ENCODE measurements around the gene PROSER1. TPM values are rescaled to one million over a fixed set of nuclear protein-coding genes. Genes with fewer than 3 reads are reported as not detected.

Gene PROSER1
- total RNA-seq, 2 experiments from 2014 or later, result 64.8 to 75.4 TPM

- intact Hi-C loops (cut with DNase I, micrococcal nuclease), result no loop called here
- H3K27ac Mint-ChIP-seq, result no peak overlapping the region
Measured at GRCh38 chr13:39048806-39049205, 10.9 kb upstream of the PROSER1 start.

GRCh38 chr13:39047560-39047959 is 9.7 kb upstream of the PROSER1 start:
- POLR2A ChIA-PET, result no interaction called here
- no peak for DNase-seq
- no peak overlapping the region for H3K27ac Mint-ChIP-seq

More at GRCh38 chr13:39048806-39049205, 10.9 kb upstream of the PROSER1 start:
- Mint-ChIP-seq H3K9me3 (ENCODE audit: low read depth) (no peaks in the 10 kb centered on the region), H3K4me1 (peaks cover 7% of the 10 kb centered on the region), H3K4me3 (no peak overlapping the region), H3K36me3 (ENCODE audit: low read depth) (peaks cover 10% of the 10 kb centered on the region), H3K27me3 (no peaks in the 10 kb centered on the region)
- ATAC-seq, result no peak
- CTCF ChIA-PET, result interaction anchor here (0.6 to 2.3 kb wide), 6 partner anchors 37 to 567 kb away, joined by 3 to 13 read pairs (median 4); no protein-coding TSS in a partner anchor
- POLR2A ChIA-PET, result no interaction called here
- DNase-seq, result no peak

GRCh38 chr13:39044536-39044935 is 6.6 kb upstream of the PROSER1 start:
- Mint-ChIP-seq H3K4me3 (no peak overlapping the region), H3K27ac (no peak overlapping the region), H3K27me3 (no peaks in the 10 kb centered on the region), H3K9me3 (ENCODE audit: low read depth) (no peaks in the 10 kb centered on the region), H3K36me3 (ENCODE audit: low read depth) (peaks cover 17% of the 10 kb centered on the region), H3K4me1 (peaks cover 21% of the 10 kb centered on the region)
- DNase-seq (no peak), ATAC-seq (no peak)
- intact Hi-C loops (cut with DNase I, micrococcal nuclease), result no loop called here
- POLR2A ChIA-PET, result no interaction called here
- CTCF ChIA-PET, result no interaction called here

More at GRCh38 chr13:39047560-39047959, 9.7 kb upstream of the PROSER1 start:
- no peak for ATAC-seq
- Mint-ChIP-seq H3K4me3 (no peak overlapping the region), H3K4me1 (peaks cover 7% of the 10 kb centered on the region), H3K9me3 (ENCODE audit: low read depth) (no peaks in the 10 kb centered on the region), H3K36me3 (ENCODE audit: low read depth) (peaks cover 10% of the 10 kb centered on the region), H3K27me3 (no peaks in the 10 kb centered on the region)
- CTCF ChIA-PET, result interaction anchor here (0.7 to 2.3 kb wide), 4 partner anchors 9 to 565 kb away, joined by 3 to 13 read pairs (median 3); no protein-coding TSS in a partner anchor
- intact Hi-C loops (cut with DNase I, micrococcal nuclease), result no loop called here

- intact Hi-C loops (cut with DNase I, micrococcal nuclease), result no loop called here
- ATAC-seq (no peak), DNase-seq (no peak)
- Mint-ChIP-seq H3K27me3 (no peaks in the 10 kb centered on the region), H3K36me3 (ENCODE audit: low read depth) (peaks cover 16% of the 10 kb centered on the region), H3K27ac (peak overlapping the region; percentile 42), H3K9me3 (ENCODE audit: low read depth) (no peaks in the 10 kb centered on the region), H3K4me3 (peak overlapping the region; percentile 98), H3K4me1 (peaks cover 33% of the 10 kb centered on the region)
- POLR2A ChIA-PET, result no interaction called here
- CTCF ChIA-PET, result interaction anchor here (1.0 kb wide), 2 partner anchors 11 to 576 kb away, joined by 4 to 6 read pairs; no protein-coding TSS in a partner anchor
Measured at GRCh38 chr13:39040206-39040605, 2.3 kb upstream of the PROSER1 start.

- Mint-ChIP-seq H3K9me3 (ENCODE audit: low read depth) (no peaks in the 10 kb centered on the region), H3K4me3 (peak overlapping the region; percentile 98), H3K36me3 (ENCODE audit: low read depth) (peaks cover 14% of the 10 kb centered on the region), H3K27me3 (no peaks in the 10 kb centered on the region), H3K4me1 (peaks cover 36% of the 10 kb centered on the region), H3K27ac (peak overlapping the region; percentile 97)
- intact Hi-C loops (cut with DNase I, micrococcal nuclease), result loop anchor here (2.0 to 10.0 kb wide), 5 partner anchors 58 to 1736 kb away; partner anchors contain the start of genes LHFPL6 (in 2 of the 2), COG6 (in 1 of the 2) and MRPS31 (in 1 of the 2)
- ChIA-PET POLR2A (interaction anchor here (2.1 kb wide), 1 partner anchor 57 kb away, joined by 7 read pairs; no protein-coding TSS in a partner anchor), CTCF (interaction anchor here (0.8 to 1.1 kb wide), 2 partner anchors 12 to 173 kb away, joined by 3 to 4 read pairs; no protein-coding TSS in a partner anchor)
- DNase-seq, result no peak
- no peak for ATAC-seq
Measured at GRCh38 chr13:39039041-39039440, 1.2 kb upstream of the PROSER1 start.

GRCh38 chr13:39038569-39039030 is 711 bp upstream of the PROSER1 start:
- ChIA-PET POLR2A (interaction anchor here (1.2 to 2.1 kb wide), 2 partner anchors 10 to 57 kb away, joined by 6 to 7 read pairs; no protein-coding TSS in a partner anchor), CTCF (interaction anchor here (0.8 to 1.9 kb wide), 4 partner anchors 11 to 573 kb away, joined by 3 to 7 read pairs (median 4); no protein-coding TSS in a partner anchor)
- Mint-ChIP-seq H3K4me3 (peak overlapping the region; percentile 98), H3K27me3 (no peaks in the 10 kb centered on the region), H3K36me3 (ENCODE audit: low read depth) (peaks cover 14% of the 10 kb centered on the region), H3K27ac (peak overlapping the region; percentile 97), H3K4me1 (peaks cover 41% of the 10 kb centered on the region), H3K9me3 (ENCODE audit: low read depth) (no peaks in the 10 kb centered on the region)
- intact Hi-C loops (cut with DNase I, micrococcal nuclease), result loop anchor here (1.0 to 10.0 kb wide), 8 partner anchors 57 to 1736 kb away; partner anchors contain the start of genes LHFPL6 (in 2 of the 2), COG6 (in 1 of the 2), MRPS31 (in 1 of the 2) and UFM1 (in 1 of the 2)
- peak; percentile 82 for DNase-seq
- peak; percentile 72 for ATAC-seq

GRCh38 chr13:39037410-39037879 is 444 bp downstream of the PROSER1 start:
- intact Hi-C loops (cut with DNase I, micrococcal nuclease), result loop anchor here (2.0 to 10.0 kb wide), 4 partner anchors 60 to 1979 kb away; partner anchors contain the start of genes LHFPL6 (in 1 of the 2), MRPS31 (in 1 of the 2) and SUPT20H (in 1 of the 2)
- H3K4me1 Mint-ChIP-seq, result peaks cover 47% of the 10 kb centered on the region
- peak; percentile 21 for ATAC-seq
- DNase-seq, result no peak
- no peaks in the 10 kb centered on the region for H3K9me3 Mint-ChIP-seq (ENCODE audit: low read depth)
- H3K4me3 Mint-ChIP-seq, result peak overlapping the region; percentile 98
- peaks cover 14% of the 10 kb centered on the region for H3K36me3 Mint-ChIP-seq (ENCODE audit: low read depth)
- POLR2A ChIA-PET, result interaction anchor here (0.5 to 2.1 kb wide), 4 partner anchors 9 to 95 kb away, joined by 3 to 7 read pairs (median 6); no protein-coding TSS in a partner anchor
- CTCF ChIA-PET, result interaction anchor here (0.6 to 1.9 kb wide), 6 partner anchors 9 to 584 kb away, joined by 3 to 7 read pairs (median 4); no protein-coding TSS in a partner anchor
- H3K27ac Mint-ChIP-seq, result peak overlapping the region; percentile 97
- H3K27me3 Mint-ChIP-seq, result no peaks in the 10 kb centered on the region

GRCh38 chr13:39036212-39036611 is 1.7 kb downstream of the PROSER1 start:
- H3K27ac Mint-ChIP-seq, result peak overlapping the region; percentile 93
- ChIA-PET POLR2A (interaction anchor here (0.7 kb wide), 1 partner anchor 237 kb away, joined by 4 read pairs; no protein-coding TSS in a partner anchor), CTCF (interaction anchor here (0.7 to 1.9 kb wide), 3 partner anchors 10 to 106 kb away, joined by 3 to 4 read pairs (median 4); no protein-coding TSS in a partner anchor)
- H3K27me3 Mint-ChIP-seq, result no peaks in the 10 kb centered on the region
- H3K9me3 Mint-ChIP-seq (ENCODE audit: low read depth), result no peaks in the 10 kb centered on the region
- H3K4me3 Mint-ChIP-seq, result peak overlapping the region; percentile 98
- peaks cover 53% of the 10 kb centered on the region for H3K4me1 Mint-ChIP-seq
- intact Hi-C loops (cut with DNase I, micrococcal nuclease), result loop anchor here (2.0 to 10.0 kb wide), 4 partner anchors 61 to 1977 kb away; partner anchors contain the start of genes LHFPL6 (in 1 of the 2), MRPS31 (in 1 of the 2) and SUPT20H (in 1 of the 2)
- DNase-seq, result peak; percentile 46
- no peak for ATAC-seq
- H3K36me3 Mint-ChIP-seq (ENCODE audit: low read depth), result peaks cover 18% of the 10 kb centered on the region

GRCh38 chr13:39035799-39036198 is 2.1 kb downstream of the PROSER1 start:
- Mint-ChIP-seq H3K9me3 (ENCODE audit: low read depth) (no peaks in the 10 kb centered on the region), H3K4me1 (peaks cover 51% of the 10 kb centered on the region), H3K36me3 (ENCODE audit: low read depth) (peaks cover 16% of the 10 kb centered on the region), H3K27ac (peak overlapping the region; percentile 93), H3K27me3 (no peaks in the 10 kb centered on the region), H3K4me3 (peak overlapping the region; percentile 98)
- ChIA-PET POLR2A (interaction anchor here (0.7 kb wide), 1 partner anchor 238 kb away, joined by 4 read pairs; no protein-coding TSS in a partner anchor), CTCF (interaction anchor here (0.6 to 0.8 kb wide), 2 partner anchors 13 to 624 kb away, joined by 4 read pairs; no protein-coding TSS in a partner anchor)
- DNase-seq (no peak), ATAC-seq (no peak)
- intact Hi-C loops (cut with DNase I, micrococcal nuclease), result loop anchor here (2.0 to 10.0 kb wide), 4 partner anchors 62 to 1977 kb away; partner anchors contain the start of genes LHFPL6 (in 1 of the 2), MRPS31 (in 1 of the 2) and SUPT20H (in 1 of the 2)

GRCh38 chr13:39035204-39035603 is 2.7 kb downstream of the PROSER1 start:
- ATAC-seq, result no peak
- ChIA-PET CTCF (interaction anchor here (0.6 kb wide), 1 partner anchor 623 kb away, joined by 4 read pairs; no protein-coding TSS in a partner anchor), POLR2A (no interaction called here)
- Mint-ChIP-seq H3K27me3 (no peaks in the 10 kb centered on the region), H3K36me3 (ENCODE audit: low read depth) (peaks cover 11% of the 10 kb centered on the region), H3K4me1 (peaks cover 45% of the 10 kb centered on the region), H3K9me3 (ENCODE audit: low read depth) (no peaks in the 10 kb centered on the region), H3K27ac (peak overlapping the region; percentile 93), H3K4me3 (peak overlapping the region; percentile 98)
- intact Hi-C loops (cut with DNase I, micrococcal nuclease), result loop anchor here (5.0 to 10.0 kb wide), 3 partner anchors 62 to 1740 kb away; partner anchors contain the start of genes LHFPL6 (in 1 of the 2) and MRPS31 (in 1 of the 2)
- no peak for DNase-seq

GRCh38 chr13:39034085-39034484 is 3.8 kb downstream of the PROSER1 start:
- peak overlapping the region; percentile 98 for H3K4me3 Mint-ChIP-seq

More at GRCh38 chr13:39034085-39034484, 3.8 kb downstream of the PROSER1 start:
- Mint-ChIP-seq H3K36me3 (ENCODE audit: low read depth) (peaks cover 11% of the 10 kb centered on the region), H3K27ac (no peak overlapping the region), H3K9me3 (ENCODE audit: low read depth) (no peaks in the 10 kb centered on the region), H3K4me1 (peaks cover 35% of the 10 kb centered on the region), H3K27me3 (no peaks in the 10 kb centered on the region)
- POLR2A ChIA-PET, result no interaction called here
- intact Hi-C loops (cut with DNase I, micrococcal nuclease), result loop anchor here in 1 of 2 experiments (10.0 kb wide), 1 partner anchor 1741 kb away; the partner anchor contains the start of gene MRPS31
- ATAC-seq, result no peak
- DNase-seq, result no peak
- CTCF ChIA-PET, result interaction anchor here (1.3 kb wide), 1 partner anchor 226 kb away, joined by 3 read pairs; no protein-coding TSS in a partner anchor
